GM19328 (cell line): ENCODE data around the gene WIPF1.
"Not testable (repeated sequence)": the region's sequence is repeated elsewhere in the genome, so short reads cannot be mapped to it uniquely, and the experiment has no call there.

Source experiments
- ATAC-seq: cut with Tn5 transposase; IDR thresholded peaks from one replicate; pipeline ENCODE4 v1.9.1; 2021; ENCODE audit warnings: mild to moderate bottlenecking, moderate library complexity; ENCODE audit not compliant: unreplicated experiment

Gene WIPF1

DNA sequence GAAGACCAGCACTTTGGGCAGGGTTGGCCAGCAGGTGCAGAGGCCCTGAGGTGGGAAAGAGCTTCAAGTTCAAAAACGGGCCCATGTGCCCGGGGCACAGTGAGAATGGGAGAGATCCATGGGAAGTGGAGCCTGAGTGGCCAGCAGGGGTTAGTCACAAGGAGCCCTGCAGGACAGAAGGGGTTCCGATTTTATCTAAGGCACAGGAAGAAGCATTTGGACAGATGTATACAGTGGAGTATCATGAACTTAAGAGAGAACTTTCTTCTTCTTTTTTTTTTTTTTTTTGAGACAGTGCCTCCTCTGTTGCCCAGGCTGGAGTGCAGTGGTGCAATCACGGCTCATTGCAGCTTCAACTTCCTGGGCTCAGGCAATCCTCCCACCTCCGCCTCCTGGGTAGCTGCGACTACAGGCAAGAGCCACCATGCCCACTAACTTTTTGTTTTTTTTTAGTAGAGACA, 24.0 kb downstream of the WIPF1 start:
- no peak for ATAC-seq

DNA sequence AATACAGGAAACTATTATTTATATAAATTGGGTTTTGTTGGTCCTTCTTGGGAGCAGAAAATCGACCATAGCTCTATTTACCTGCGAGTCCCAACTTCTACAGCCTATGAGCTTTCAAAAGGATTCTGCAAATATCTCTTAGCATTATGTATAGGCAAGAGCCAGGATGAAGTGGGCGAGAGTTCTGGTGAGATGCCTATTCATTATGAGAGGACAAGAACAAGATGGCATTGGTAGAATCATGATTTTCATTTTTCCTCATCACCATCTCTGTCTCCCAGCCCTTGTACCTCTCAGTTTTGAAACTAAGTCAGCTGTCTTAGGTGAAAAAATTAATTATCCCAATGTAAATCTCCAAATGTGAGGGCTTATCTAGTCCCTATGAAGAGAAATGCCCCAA, 25.0 kb downstream of the WIPF1 start:
- no peak for ATAC-seq

DNA sequence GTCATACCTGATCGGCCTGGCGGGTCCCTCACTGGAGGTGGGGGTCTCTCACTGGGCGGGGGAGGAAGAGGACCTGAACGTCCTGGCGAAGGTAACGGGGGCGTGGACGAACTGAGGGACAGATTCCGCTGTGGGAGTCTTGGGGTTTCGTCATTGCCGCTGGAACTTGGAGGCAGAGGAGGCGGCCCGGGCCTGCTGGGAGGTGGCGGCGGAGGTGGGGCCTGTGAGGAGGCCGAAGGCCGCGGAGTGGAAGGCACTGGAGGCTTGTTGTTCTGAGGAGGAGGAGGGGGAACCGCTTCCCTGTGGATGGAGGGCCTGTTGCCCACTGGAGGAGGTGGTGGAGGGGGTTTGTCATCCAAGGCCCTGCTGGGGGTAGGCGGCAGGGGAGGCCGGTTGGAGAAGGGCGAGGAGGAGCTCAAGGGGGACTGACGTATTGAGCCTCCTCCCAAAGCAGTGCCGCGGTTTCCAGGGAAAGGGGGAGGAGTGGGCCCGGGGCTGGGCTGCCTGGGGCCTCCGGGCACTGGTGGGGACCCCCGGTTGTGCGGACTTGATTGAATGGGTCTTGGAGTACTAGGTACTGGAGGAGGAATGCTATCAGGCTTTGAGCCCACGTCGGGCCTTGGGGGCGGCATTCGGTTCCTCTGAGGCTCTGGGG, 25.8 kb downstream of the WIPF1 start:
- ATAC-seq = no peak

DNA sequence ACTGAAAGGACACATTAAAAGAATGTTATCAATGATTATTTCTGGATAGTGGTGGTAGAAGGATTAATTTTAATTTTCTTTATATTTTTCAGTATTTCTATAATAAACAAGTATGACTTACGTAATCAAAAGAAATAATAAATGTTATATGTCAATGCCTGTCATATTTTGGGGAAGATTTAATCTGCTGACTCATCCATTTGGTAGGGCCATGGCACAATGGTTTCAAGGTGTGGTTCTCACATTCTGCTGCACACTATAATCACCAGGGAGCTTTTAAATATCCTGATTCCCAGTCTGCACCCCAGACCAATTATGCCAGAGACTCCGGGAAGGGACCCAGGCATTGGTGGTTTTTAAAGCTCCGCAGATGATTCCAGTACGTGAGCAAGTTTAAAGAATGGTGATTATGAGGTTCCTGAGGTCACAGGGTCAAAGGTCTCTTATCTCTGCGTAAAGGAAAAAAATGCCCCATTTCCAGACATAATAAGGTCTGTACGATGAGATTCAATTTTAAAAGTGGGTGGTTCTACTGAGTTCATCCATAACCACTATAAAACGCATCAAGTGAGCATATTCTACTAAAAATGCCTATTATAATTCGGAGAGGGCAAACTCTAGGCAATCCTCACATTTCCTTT, 27.2 kb downstream of the WIPF1 start:
- ATAC-seq = no peak

DNA sequence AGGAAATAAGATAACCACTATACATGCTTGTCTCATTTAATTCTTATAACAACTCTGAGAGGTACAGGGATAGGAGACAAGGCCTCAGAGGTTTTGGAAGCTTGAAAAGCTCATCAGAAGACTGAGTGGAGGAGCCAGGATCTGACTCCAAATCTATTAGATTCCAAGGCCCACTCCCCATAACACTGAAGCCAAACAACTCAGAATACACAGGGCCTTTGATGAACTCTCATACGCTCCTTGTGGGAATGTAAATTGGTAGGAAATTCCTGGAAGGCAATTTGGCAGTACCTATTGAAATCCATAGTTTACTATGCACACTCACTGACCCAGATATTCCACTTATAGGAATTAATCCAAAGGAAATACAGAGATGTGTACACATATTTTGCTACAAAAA, 27.9 kb downstream of the WIPF1 start:
- no peak for ATAC-seq

DNA sequence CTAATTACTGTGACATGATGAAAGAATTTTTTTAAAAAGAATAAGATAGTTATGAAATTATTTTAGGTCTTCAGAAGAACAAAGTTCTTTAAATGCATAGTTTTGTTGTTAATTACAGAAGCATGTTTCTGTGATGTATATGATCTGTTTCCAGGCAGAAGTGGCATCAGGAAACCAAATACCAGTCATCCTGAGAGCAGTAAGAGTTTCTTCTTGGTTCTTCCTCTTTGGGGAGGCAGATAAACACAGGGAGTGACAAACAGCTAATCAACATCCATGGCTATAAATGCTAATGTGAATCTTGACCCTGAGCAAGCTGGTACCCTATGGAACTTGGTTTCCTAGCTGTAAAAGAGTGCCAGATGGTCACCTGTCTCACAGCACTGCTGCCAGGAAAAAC, 29.2 kb downstream of the WIPF1 start:
- no peak for ATAC-seq

DNA sequence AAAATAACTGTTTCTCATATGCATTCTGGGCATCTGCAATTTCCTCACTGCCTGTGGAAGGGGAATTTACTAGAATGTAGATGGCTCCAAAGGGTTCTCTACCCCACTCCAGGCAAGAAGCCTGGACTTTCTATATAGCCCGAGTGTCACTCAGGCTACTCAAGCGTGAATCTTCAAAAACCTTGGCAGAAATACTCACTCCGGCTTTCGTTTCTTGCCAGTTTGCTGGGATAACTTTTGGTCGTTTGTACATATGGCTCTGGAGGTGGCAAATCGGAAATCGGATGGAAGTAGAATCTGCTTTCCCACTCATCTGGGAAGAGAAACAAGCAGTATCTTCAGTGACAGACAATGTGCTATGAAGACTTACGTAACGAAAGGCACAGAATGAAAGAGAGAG, 30.7 kb downstream of the WIPF1 start:
- ATAC-seq = no peak

DNA sequence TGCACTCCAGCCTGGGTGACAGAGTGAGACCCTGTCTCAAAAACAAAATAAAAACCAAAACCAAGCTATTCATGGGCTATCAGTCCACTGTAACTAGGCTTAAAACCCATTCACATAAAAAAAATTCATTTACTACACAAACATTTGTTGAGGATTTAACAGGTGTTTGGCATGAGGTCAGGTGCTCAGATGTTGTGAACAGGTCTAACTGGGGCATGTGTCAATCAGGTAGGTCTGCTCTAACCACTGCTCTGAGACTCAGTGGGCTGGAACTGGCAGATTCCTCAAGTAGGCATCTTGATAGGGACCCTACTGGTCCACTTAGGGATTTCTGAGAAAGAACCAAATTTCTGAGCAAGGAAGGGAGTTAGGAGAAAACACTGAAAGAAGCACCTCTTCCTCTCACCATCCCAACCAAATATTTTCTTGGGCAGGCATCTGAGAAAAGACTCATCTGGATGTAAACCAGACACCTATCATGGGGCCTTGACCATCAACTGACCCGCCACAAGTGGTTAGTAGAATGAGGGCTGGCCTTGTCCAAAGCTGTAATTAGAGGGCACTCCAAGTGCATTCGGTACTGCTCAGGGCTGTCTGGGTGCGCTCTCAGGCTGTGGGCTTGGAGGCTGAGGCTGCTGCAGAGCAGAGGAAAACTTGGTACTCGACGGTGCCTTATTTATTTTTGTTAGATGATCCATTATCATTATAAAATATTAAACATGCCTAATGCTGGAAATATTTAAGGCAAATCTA, 33.9 kb downstream of the WIPF1 start:
- no peak for ATAC-seq

DNA sequence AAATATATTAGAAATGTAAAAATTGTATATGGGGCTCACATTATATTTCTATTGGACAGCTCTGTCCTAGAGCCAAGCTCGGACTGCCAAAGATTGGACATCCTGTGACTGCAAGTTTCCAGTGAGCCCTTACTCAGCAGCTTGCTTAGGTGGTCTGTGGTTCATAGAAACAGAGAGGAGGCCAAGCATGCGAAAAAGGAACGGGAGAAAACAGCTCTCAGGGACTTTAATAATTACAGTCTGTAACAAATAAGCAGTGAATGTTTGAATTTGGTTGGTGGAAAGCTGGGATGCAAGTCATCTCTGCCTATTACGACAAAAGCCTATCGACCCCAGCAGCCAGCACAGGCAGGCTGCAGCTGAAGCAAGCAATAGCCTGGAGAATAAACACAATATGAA, 35.6 kb downstream of the WIPF1 start:
- ATAC-seq = no peak

DNA sequence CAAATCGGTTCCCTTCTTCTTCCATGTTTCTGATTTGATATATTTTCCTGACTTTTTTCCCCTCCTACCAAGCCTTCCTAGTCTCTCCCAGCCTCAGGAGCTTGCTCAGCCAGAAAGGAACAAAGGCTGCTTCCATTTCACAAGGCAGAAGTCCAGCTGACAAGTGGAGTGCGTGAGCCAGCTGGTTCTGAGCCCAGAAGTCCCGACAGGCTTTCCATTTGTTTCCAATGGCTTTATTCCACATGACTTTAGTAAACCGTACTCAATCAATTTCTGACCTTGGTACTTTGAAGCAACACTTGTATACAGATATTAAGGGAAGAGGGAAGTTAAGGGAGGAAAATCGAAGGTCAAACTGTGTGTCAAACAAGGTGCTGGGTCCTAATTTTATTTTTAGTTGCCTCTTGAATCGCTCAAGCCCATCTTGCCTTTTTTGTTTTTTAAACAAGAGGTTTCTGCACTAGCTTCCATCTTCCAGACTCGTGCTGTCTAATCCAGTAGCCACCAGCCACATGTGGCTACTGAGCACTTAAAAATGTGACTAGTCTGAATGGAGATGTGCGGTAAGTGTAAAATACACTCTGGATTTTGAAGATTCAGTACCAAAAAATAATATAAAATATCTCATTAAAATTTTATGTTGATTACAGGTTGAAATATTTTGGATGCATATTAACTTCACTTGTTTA, 36.2 kb downstream of the WIPF1 start:
- no peak for ATAC-seq

DNA sequence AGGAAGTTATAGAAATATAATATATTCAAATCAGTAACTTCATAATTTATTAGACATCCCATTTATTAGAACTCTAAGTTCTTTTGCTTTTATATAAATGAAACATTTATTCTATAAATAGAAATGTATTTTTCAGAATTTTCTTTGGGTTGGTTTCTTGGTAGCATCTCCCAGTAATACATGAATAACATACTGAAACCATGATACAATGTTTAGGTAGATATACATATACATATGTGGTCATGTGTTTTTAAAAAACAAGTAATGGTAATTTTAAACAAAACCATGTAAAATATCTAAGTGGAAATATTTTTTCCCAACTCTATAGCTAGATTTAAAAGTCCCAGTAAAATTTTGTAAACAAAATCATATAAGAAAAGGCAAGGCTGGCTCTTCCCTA, 36.9 kb downstream of the WIPF1 start:
- ATAC-seq = no peak

DNA sequence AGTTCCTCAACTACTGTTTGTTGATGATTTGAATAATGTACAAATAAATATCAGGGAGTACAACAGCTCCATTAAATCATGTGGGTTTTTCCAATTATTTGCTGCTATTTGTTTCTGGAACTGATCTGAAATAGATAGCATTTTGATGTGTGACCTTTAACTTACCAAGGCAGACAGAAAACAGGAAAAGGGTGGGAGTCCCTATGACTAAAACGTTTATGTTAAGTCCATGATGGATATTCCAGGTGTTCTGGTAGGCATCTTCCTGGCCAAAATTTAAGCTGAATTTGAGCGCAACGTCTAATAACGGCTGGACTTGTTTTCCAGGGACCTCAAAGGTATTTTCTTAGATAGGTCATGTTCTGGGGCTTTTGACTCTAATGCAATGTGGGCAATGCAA, 41.6 kb downstream of the WIPF1 start:
- no peak for ATAC-seq

DNA sequence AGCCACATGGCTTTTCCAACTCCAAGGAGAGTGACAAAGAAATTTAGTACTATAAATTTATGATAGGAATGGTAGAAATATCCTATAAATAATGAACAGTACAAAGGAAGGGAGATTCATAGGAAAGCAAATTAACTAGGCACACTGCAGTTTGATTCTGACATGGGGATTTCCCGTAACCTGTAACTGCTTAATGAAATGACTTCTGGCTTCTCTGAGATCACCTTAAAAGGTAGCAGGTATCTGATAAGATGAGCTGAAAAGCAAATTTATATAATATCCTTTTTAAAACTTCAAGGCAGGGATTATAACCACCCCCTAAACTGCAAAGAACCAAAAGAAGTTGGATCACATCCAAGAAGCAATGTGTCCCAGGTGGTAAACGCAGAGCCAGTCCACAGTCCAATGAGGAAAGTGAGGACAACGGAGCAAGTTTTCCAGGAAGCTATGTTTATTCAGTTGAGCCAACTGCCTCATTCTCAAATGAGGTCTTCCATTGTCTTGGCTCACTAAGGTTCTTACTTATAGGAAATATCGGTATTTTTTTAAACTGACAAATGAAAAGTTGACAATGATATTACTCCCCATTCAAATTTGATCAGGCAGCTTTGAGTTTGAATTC, 43.0 kb downstream of the WIPF1 start:
- ATAC-seq = no peak

DNA sequence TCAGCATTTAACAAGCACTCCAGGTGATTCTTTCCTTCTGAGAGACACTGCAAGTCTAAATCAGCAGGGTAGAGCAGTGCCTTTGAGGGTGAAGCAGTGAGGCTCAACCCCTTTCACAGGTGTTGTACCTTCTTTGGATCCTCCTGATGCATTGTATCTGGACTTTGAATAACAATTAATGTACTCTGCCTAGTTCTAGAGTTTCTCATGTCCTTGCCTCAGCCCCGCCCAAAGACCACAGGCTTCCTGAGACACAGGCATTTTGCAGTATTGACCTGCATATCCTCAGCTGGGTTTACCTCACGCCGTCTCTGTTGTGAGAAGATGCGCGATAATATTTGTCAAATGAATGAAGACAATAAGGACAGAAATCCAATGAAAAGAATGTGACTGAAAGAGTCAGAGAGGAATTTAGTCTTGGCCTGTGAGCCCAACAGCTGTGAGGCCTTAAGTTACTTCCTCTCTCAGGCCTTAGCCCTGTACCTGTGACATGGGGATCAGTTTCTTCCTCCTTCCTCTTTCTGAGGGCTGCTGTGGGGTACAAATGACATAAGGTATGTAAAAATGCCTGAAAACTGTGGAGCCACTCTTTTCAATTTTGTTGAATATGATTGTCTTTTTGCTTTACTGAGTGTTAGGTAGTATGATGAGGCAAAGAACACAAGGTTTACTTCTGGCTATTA, 43.7 kb downstream of the WIPF1 start:
- peak; percentile 72 for ATAC-seq

DNA sequence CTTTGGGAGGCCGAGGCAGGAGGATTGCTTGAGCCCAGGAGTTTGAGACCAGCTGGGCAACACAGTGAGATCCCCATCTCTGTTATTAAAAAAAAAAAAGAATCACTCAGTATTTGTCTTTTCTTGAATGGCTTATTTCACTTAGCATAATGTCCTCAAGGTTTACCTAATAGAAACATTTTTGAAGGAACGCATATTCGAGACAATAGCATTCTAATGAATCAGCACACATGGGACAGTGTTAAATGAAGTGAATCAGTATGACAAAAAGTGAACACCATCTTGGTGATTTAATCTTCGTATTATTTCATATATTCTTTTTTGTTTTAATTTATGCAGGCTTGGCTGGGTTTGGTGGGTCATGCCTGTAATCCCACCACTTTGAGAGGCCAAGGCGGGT, 44.7 kb downstream of the WIPF1 start:
- no peak for ATAC-seq

DNA sequence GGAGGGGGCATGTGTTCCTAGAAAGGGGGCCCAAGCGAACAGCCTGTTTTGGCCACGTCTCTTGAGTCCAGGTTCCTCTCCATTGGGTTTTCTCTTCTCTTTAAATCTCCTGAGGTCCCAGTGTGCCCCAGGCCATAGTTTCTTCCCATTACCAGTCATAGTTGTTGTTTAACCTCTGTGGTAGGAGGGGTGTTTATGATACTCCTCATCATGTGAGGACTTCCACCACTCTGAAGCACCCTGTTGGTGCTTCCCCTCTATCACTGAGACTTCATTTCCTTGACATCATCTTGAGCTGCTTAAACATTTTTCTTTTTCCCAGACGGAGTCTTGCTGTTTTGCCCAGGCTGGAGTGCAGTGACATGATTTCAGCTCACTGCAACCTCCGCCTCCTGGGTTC, 45.9 kb downstream of the WIPF1 start:
- no peak for ATAC-seq

DNA sequence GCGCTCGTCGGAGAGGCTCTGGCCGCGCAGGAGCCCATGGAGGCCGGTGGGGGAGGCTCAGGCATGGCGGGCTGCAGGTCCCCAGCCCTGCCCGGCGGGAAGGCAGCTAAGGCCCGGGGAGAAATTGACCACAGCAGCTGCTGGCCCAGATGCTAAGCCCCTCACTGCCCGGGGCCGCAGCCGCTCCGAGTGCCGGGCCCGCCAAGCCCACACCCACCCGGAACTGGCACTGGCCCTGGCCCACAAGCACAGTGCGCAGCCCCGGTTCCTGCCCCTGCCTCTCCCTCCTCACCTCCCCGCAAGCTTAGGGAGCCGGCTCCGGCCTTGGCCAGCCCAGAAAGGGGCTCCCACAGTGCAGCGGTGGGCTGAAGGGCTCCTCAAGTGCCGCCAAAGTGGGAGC, 49.0 kb downstream of the WIPF1 start:
- not testable (repeated sequence) for ATAC-seq

DNA sequence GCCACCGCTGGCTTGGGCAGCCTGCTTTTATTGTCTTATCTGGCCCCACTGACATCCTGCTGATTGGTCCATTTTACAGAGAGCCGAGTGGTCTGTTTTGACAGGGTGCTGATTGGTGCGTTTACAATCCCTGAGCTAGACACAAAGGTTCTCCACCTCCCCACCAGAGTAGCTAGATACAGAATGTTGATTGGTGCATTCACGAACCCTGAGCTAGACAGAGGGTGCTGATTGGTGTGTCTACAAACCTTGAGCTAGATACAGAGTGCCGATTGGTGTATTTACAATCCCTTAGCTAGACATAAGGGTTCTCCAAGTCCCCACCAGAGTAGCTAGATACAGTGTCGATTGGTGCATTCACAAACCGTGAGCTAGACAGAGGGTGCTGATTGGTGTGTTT, 49.6 kb downstream of the WIPF1 start:
- not testable (repeated sequence) for ATAC-seq

DNA sequence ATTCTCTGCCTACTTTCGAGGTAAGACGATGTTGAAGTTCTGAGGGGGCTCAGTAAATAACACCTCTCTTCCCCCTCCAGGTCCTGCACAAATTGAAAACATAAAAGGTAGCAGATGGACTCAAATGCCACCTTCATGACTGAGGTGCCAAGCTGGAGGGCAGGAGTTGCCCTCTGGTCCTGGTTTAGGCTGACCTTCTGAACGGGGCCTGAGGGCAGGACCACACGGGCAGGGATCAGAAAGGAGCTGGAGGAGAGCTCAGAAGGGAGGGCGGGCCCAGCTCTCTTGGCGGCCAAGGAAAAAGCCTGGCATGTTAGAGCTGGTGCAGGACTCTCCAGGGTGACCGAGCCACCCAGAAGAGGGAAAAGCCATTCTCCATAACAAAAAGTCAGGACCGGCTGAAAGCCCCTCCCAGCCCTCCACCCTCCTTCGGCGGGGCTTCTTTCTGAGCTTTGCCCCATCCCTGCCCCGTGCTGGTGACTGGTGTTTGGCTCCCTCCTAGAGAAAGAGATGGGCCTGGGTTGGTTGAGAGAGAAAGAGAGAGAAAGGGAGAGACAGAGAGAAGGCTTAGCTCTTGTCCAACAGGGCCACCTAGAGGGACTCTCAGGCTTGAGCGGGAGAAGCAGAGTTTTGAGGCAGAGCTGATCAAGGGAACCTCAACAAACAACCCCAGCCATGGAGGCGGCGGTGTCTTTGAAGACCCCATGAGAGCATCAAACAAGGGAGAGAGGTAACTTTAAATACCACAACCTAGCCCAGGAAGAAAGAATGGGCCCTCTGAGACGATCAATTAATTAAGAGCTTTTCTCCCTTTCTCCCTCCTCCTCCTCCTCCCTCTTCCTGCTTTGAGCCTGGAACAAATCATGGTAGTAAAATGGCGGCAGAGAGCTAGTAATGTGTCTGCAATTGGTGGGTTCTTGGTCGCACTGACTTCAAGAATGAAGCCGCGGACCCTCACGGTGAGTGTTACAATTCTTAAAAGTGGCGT, 50.8 kb downstream of the WIPF1 start:
- no peak for ATAC-seq
